UCSD-AML1 (cell line): Measurements from ENCODE around the gene GPR84.

Experiments
- DNase-seq: peaks from one replicate; lab custom pipeline; 2025; ENCODE audit not compliant: unreplicated experiment; lab: John Stamatoyannopoulos, UW

GPR84 gene

GRCh38 chr12:54364413-54364812, at the start of gene GPR84:
Gene GPR84, minus strand, starts transcription at chr12:54364486. Its CDS starts 635 bp downstream, at chr12:54363851.
- no peak for DNase-seq

DNA sequence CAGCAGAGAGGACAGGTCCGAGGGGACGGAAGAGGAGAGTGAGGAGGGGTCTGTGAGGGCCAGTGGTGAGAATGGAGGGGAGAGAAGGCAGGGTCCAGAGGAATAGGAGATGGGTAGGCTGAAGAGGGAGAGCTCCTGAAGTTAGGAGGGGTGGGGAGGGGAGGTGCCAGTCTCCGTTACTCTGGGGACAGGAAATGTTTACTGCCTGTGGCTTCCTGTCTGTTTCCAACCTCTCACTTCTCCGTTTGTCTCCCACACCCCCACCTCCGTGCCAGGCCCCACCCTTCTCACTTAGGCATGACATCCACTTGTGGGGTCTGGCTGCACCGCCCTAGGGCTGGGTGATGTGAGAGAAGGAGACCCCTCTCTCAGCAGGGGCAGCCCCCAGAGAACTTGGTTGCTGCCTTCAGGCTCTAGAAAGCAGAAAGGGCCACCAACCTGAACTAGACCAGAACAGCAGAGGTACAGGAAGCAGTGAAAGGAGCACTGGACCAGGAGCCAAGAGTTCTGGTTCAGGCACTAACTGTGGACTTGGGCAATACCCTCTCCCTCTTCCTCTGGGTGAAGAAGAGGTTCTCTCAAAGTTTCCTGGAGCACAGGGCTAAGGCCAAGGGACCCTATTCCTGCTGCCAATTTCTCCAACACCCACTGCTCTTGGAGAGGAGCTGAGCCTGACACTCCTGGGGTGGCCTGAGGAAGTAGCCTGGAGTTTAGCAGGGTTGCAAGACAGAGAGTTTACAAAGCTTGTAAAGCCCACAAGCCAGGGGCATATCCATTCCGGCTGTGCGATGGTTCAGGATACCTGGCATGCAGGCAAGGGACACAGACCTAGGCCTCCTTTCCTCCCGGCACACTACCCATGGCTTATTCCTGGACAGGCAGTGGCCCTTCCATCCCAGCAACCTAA, 49.3 kb upstream of the GPR84 start:
- peak; percentile 81 for DNase-seq

DNA sequence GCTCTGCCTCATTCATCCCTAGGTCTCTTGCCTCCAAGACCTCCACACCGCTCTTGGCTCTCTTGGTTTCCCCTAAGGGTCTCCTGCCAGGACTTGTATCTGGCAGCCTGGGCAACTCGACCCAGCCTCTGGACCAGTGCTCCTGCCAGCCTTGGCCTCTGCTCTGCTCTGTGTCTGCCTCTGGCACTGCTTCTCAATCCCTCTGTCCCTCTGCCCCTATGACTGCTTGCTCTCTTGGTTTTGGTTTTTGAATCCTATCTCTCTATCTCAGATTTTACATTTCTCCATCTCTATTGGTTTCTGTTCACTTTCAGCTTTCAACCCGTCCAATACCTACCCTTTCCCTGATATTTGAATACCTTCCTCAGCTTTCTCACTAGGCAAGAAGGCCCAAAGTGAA, 48.5 kb upstream of the GPR84 start:
- DNase-seq: no peak

GRCh38 chr12:54412348-54412747, 48.1 kb upstream of the GPR84 start:
- no peak for DNase-seq

DNA sequence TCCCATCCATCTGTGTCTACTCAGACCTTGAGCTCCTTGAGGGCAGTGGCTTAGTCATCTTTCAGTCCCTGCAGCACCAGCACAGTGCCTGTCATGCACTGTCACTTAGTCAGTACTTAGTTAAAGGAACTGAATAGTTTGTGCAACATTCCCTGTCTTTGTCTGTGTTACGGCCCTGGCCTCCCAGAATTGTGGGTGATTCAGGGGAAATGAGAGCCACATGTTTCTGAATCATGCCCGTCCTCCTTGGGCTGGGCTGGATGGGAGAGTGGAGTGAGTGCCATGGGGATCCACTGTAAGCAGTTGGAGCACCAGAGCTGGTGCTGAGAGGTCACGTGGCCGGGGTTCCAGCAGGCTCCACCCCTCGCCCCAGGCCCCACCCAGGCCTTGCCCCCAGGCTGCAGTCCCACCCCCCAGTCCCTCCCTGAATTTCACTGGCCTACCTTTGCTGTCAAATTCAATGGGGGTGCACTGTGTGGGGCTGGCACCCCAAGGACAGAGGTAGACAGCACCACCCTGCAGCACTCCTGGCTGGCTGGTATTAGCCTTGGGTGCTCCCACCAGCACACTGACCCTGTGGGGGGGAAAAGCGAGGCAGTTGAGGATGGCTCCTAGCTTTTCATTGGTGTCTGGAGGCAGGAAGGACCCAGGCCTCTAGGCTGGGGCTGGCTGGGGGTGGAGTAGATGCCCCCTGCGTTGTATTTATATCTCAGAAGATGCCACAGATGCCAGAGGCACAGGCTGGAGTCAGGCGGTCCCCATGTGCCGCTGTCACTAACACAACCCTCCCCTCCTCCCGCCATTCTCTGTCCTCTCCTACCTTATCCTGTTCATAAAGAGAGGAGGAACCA, 47.3 kb upstream of the GPR84 start:
- DNase-seq: peak; percentile 61

DNA sequence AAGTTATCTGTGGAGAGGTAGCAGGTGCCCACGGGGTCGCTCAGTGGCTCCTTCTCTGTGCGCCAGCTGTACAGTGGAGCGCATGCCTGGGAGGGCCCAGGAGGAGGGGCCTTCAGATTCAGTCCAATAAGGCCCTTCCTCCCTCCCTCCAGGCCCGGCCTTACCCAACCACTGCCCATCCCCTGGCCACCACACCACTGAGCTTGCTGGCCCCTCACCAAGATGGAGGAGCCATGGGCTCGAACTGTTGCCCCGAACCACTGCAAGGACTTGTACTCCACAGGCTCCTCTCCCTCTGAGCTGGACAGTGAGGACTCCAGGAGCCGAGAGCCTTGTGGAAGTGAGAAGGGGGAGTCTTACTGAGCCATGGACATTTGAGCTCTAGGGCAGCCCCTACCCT, 45.0 kb upstream of the GPR84 start:
- DNase-seq: no peak

DNA sequence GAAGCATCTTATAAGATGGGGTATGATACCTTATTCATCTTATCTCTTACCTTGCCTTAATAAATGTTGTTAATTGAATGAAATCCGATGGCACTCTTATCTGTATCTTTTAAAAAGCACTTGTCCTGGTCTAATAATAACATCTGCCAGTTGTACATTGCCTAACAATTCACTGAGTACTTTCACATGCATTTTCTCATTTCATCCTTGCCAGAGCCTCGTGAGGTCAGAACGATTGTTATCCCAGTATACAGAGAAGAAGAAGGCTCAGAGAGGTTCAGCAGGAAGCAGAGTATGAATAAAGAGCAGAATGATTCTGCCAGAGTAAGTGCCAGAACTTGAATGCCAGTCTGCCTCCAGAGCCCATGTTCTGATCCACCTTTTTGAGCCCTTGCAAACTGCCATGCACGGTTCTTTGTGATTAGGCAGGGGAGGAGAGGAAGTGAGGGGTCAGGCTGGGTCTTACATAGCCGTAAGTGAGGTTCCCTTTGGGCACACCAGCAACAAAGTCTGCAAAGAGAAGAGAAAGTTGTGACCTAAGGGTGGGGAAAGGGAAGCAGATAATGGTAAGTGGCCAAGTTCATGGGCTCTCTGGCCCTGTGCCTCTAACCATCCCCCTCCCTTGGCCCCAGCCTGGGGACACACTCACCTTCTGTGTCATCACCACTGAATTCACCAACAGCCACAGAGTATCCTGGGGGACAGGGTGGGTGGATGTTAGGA, 43.1 kb upstream of the GPR84 start:
- DNase-seq: no peak

- DNase-seq: no peak
These were observed 41.3 kb upstream of the GPR84 start for GRCh38 chr12:54405573-54405972.

DNA sequence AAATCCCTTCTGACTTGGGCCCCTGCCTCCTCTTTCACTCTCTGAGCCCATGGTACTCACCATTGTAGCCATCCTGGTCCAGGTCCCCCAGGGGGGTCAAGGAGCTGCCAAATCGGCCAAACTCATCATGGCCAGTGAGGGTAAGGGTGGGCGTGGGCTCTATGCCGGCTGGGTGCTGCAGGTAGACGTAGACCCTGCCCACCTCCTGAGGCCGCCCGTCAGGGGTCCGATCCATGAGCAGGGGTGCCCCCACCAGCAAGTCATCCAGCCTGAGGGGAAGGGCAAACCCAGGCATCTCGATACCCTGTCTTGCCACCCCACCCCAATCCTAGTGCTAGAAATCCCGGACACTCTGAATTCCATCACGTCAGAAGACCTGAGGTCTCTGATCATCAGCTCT, 40.8 kb upstream of the GPR84 start:
- no peak for DNase-seq

DNA sequence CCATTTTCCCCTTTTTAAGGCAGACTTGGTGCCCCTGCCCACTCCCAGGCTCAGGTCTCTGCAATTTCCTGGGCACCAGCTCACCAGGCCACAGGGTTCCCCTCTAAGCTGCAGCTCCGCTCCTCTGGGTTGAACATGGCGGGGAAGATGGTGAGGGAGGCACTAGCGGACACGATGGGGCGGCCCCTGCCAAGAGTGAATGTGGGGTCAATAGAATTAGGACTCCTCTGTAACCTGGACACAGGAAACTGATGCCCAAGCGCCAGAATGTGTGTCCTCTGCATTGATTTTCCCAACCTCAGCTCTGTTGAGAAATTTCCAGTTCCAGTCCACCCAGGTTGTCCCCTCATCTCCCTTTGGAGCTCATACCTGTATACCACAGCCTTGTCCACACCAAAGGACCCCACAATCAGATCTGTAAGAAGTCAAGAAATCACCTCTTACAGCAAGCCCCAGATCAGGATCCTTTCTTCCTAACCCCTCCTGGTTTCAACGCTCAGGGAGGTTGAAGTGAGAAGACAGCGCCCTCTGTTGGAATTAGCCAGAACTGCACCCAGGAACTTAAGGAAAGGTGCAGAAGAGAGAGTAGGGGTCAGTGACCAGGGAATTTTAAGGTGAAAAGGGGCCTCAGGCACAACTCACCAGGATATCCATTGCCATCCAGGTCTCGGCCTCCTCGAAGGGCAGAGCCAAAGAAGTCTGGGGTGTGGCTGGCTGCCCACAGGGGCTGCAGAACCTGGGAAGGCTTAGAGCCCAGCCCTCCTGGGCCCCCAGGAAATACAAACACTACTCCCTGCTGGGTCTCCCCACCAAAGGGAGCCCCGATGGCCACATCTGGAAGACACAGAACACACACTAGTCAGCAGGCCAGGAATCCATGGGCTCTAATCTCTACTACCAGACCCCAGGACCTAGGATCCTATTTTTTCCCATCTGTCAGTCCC, 40.0 kb upstream of the GPR84 start:
- DNase-seq: peak; percentile 54

GRCh38 chr12:54401119-54401518, 36.8 kb upstream of the GPR84 start:
- DNase-seq: no peak

DNA sequence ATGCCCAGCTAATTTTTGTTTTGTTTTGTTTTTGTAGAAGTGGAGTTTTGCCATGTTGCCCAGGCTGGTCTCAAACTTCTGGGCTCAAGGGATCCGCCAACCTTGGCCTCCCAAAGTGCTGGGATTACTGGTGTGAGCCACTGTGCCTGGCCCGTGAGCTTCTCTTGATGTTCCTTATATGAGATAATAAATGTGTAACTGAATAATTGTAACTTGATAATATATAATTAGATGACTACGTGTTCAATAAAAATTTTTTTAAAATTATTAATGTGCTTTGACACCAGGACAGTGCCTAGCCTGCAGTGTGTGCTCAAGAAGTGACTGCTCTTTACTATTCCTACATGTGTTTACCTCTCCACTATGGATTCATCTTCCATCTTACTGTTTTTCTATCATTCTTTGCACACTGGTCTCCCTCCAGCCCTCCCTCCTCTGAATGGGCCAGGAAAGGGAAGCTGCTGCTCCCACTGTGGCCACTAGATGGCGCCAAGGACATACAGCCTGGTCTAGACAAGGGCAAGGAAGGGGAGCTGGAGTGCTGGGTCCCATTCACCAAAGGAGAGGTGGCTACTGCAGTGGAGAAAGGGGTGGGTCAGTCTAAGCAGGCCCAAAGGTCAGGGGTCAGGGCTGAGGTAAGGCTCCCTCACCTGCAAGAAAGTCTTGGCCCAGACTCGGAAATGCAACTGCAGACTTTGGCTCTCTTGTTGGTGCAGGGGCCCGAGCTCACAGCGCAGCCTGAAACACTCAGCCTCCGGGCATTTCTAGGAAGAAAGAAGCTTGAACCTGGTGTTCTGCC, 34.9 kb upstream of the GPR84 start:
- DNase-seq: peak; percentile 87

DNA sequence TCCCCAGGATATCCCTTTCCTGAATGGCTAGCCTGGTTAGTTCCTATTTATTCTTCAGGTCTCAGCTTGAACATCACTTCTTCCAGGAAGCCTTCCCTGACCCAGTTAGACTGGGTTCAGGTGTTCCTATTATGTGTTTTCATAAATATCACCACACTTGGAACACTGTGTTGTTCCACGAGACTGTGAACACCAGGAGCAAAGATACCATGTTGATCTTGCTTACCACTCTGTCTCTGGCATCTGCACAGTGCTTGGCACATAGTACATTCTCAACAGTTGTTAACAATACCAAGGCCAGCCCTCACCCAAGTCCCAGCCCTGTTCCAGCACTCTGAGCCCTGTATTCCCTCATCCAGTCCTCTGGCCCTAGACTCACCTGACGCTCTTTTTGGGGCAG, 33.9 kb upstream of the GPR84 start:
- no peak for DNase-seq

DNA sequence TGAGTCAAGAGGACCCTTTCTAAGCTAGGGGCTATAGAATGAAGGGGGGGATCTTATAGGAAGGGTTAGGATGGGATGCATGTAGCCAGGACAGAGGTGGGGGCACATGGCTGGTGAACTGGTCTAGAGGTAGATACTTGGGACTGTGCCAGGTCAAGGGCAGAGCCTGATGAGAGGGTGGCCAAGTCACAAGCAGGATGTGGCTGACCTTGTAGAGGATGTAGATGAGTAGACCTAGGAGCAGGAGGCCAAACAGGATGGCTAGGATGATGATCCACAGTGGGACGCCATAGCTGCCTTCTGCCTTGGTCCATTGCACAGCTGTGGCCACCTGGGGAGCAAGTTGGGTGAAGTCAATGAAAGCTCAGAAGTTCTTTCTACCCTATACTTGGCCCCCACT, 32.9 kb upstream of the GPR84 start:
- no peak for DNase-seq

DNA sequence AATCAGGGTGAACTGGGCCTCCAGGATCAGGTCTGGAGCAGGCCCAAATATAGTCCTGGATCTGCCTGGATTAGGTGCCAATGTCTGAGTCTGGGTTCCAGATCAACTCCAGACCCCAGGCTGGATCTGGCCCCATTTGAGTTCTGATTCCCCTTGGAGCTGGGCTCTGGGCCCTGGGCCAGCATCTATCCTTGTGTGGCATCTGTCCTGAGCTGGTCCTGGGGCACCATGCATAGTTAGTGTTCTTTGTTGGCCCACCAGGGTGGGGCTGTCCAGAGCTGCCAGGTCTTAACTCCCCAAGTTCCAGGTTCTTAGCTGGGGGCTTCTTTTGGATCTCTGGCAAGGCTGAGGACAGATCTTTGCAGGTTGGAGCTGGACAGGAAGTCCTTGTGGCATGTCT, 31.3 kb upstream of the GPR84 start:
- no peak for DNase-seq

DNA sequence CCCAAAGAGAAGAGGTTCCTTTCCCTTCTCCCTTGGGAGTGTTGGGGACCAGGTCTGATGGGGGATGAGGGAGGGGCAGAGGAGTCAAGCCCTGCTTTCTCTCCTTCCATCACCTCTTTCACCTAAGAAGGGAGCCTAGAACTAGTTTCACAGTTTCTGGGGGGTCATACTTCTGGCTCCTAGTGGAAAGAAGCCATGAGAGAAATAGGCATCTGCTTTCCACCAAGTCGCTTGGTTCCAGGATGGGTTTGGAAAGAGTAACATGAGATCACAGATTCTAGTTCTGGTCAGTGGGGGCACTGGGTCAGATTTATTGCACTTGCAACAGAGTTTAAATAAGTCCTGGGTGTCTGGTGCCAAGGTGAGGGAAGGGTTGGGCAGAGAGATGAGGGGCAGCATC, 30.7 kb upstream of the GPR84 start:
- no peak for DNase-seq

DNA sequence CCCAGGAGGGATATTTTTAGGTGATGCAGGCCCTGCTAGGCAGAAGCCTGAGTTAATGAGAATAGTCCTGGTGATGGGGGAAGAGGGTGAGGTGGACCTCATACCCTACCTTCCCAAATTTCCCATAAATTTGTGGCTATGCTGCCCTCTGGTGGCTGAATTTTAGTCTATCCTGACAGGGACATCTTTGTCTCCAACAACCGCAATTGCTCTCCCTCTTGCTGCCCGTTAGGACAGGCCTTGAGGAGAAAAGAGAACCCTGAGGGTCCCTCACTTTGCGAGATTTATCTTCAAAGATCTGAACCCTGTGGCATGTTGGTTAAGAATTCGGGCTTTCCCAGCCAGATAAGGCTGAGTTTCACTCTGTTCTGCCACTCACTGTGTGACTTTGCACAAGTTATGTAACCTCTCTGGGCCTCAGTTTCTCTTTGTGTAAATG, 30.0 kb upstream of the GPR84 start:
- peak; percentile 49 for DNase-seq

GRCh38 chr12:54393743-54394142, 29.5 kb upstream of the GPR84 start:
- DNase-seq: no peak

DNA sequence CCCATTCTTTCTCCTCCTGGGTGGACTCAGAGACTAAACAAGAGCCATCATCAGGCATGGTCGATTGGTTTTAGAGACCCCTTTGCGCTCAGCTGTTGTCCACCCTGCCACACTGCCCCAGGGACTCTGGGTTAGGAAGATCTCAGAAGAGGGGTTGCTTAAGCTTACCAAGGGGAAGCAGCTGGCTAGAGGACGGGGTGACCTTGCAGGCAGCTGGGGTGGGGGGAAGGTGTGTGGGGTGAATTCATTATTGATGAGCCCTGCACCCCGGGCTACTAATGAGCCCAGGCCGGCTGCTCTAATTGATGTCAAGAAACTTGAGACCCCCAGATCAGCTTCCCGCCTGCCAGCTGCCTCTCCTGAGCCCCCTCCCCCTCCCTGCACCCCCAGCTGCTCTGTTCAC, 28.9 kb upstream of the GPR84 start:
- no peak for DNase-seq
